HepG2 (cell line): ENCODE results near the gene NEDD4. TPM values are rescaled to one million over a fixed set of nuclear protein-coding genes. Genes with fewer than 3 reads are reported as not detected.

ENCODE experiments used
- ATAC-seq: fragments of 200-7000 bp; cut with Tn5 transposase; 3 replicates; pipeline ENCODE4 v1.9.1; 2020; ENCODE audit warnings: mild to moderate bottlenecking, moderate library complexity
- BruUV-seq: library from RNA; stranded (reverse); fragments of 400-500 nt; replicated peaks from 2 replicates; lab custom pipeline; 2021; lab: Mats Ljungman, UMichigan
- CTCF ChIA-PET: fragments of 300-600 bp; formaldehyde crosslinking; extraction: SDS; loops from one replicate; lab custom pipeline; 2021; ENCODE audit warnings: low total read pairs, inconsistent platforms, low intra/inter-chr PET ratio; lab: Yijun Ruan, JAX
- POLR2A ChIA-PET: fragments of 350-600 bp; sonication (Branson Sonifier 250); formaldehyde crosslinking; loops from one replicate; lab custom pipeline; 2020; ENCODE audit warnings: antibody characterized with exemption, inconsistent platforms; lab: Yijun Ruan, JAX
- DNase-seq: peaks from one replicate; pipeline ENCODE4 v3.0.0-alpha.2; 2015; ENCODE audit warnings: low spot score
- FAIRE-seq: peaks from 3 replicates; lab custom pipeline; 2011; peaks lifted over from hg19 to GRCh38; lab: Jason Lieb, UNC
- H2AFZ ChIP-seq: one replicate; pipeline ENCODE4 v1.6.1; 2011; ENCODE audit warnings: low read length, inconsistent platforms
- H3K27ac ChIP-seq: fragments of 300-600 bp; 3 replicates; pipeline ENCODE4 v1.8.0; 2011; ENCODE audit warnings: mixed run types, mild to moderate bottlenecking, mixed read lengths, low read length, inconsistent platforms; ENCODE audit not compliant: insufficient read depth; ENCODE audit errors: extremely low read length
- H3K27me3 ChIP-seq, 2 experiments: fragments of 200-600 bp in 1 of 2; 2 replicates in 1 of 2; 3 replicates in 1 of 2; pipeline versions ENCODE4 v1.6.0 to v1.8.0; 2011; ENCODE audit warnings: low read length in 2 of 2, mild to moderate bottlenecking in 2 of 2, moderate library complexity in 2 of 2, inconsistent platforms in 1 of 2; ENCODE audit not compliant: insufficient read depth in 2 of 2, control insufficient read depth in 1 of 2
- H3K36me3 ChIP-seq, 2 experiments: fragments of 200-600 bp in 1 of 2; replicated peaks in 1 of 2; 2 replicates in 1 of 2; 3 replicates in 1 of 2; pipeline versions ENCODE4 v1.5.1 to v1.8.0; 2011; ENCODE audit warnings: low read length in 2 of 2, inconsistent platforms in 1 of 2; ENCODE audit not compliant: insufficient read depth in 2 of 2, control insufficient read depth in 1 of 2
- H3K4me1 ChIP-seq: 2 replicates; pipeline ENCODE4 v1.5.1; 2012; ENCODE audit warnings: low read length, inconsistent platforms; ENCODE audit not compliant: insufficient read depth
- H3K4me2 ChIP-seq: 2 replicates; pipeline ENCODE4 v1.6.0; 2011; ENCODE audit warnings: low read depth, low read length, inconsistent platforms
- H3K4me3 ChIP-seq, 3 experiments: fragments of 200-600 bp in 1 of 3; sonication (generic), shearing (Covaris generic) in 1 of 3; replicated peaks in 1 of 3; 2 replicates each; pipeline ENCODE4 v1.5.1; 2011 to 2016; ENCODE audit warnings: low read length in 3 of 3, inconsistent platforms in 2 of 3, low read depth in 2 of 3, mild to moderate bottlenecking in 2 of 3, control low read depth in 1 of 3, mixed read lengths in 1 of 3; ENCODE audit not compliant: insufficient read depth in 1 of 3
- H3K79me2 ChIP-seq: one replicate; pipeline ENCODE4 v1.6.1; 2011; ENCODE audit warnings: low read length, inconsistent platforms; ENCODE audit not compliant: insufficient read depth
- H3K9ac ChIP-seq: 2 replicates; pipeline ENCODE4 v1.6.0; 2011; ENCODE audit warnings: mild to moderate bottlenecking, low read depth, low read length, inconsistent platforms; ENCODE audit not compliant: insufficient read depth
- H3K9me3 ChIP-seq: 2 replicates; pipeline ENCODE4 v1.5.1; 2012; ENCODE audit warnings: mild to moderate bottlenecking, low read length
- H4K20me1 ChIP-seq: 2 replicates; pipeline ENCODE4 v1.6.0; 2011; ENCODE audit warnings: inconsistent platforms, mild to moderate bottlenecking, low read length, moderate library complexity; ENCODE audit not compliant: insufficient read depth
- ATF1 ChIP-seq: IDR thresholded peaks from 2 replicates; pipeline ENCODE4 v1.6.1; 2016; ENCODE audit warnings: mild to moderate bottlenecking, control low read depth
- HDAC6 ChIP-seq: fragments of 200-600 bp; sonication (generic); IDR thresholded peaks from 2 replicates; pipeline ENCODE4 v1.7.0; 2017; ENCODE audit warnings: mild to moderate bottlenecking, antibody characterized with exemption, low read length, low read depth
- LCORL ChIP-seq, 2 experiments: fragments of 450-650 bp in 1 of 2; sonication (generic) in 1 of 2; formaldehyde crosslinking in 1 of 2; IDR thresholded peaks; 2 replicates each; pipeline versions ENCODE4 v1.5.0 to v1.6.1; 2017 to 2020; ENCODE audit warnings: antibody characterized with exemption in 1 of 2, missing genetic modification reagents in 1 of 2
- NR2C2 ChIP-seq: sonication (generic); formaldehyde crosslinking; IDR thresholded peaks from 2 replicates; pipeline ENCODE4 v1.4.0; 2020; ENCODE audit warnings: missing genetic modification reagents, mild to moderate bottlenecking, moderate library complexity, borderline replicate concordance
- YY1 ChIP-seq: IDR thresholded peaks from 2 replicates; pipeline ENCODE4 v1.6.1; 2011; ENCODE audit warnings: low read length, low read depth, moderate library complexity, mild to moderate bottlenecking; ENCODE audit not compliant: insufficient read depth, insufficient replicate concordance
- ZKSCAN8 ChIP-seq: IDR thresholded peaks from 2 replicates; pipeline ENCODE4 v1.6.1; 2016; ENCODE audit warnings: borderline replicate concordance, missing genetic modification reagents, missing compliant biosample characterization
- ZNF136 ChIP-seq: sonication (generic); formaldehyde crosslinking; IDR thresholded peaks from 2 replicates; pipeline ENCODE4 v1.8.1; 2022; ENCODE audit warnings: low read depth, mild to moderate bottlenecking, moderate library complexity, missing genetic modification reagents
- ZNF816 ChIP-seq: sonication (generic); formaldehyde crosslinking; IDR thresholded peaks from 2 replicates; pipeline ENCODE4 v1.8.0; 2022; ENCODE audit warnings: missing genetic modification reagents, mild to moderate bottlenecking, borderline replicate concordance
- WGBS: methylation state at CpG from one replicate; pipeline ENCODE4 v1.1.6; 2017; ENCODE audit warnings: low lambda C conversion rate; 5-methylcytosine and 5-hydroxymethylcytosine counted together
- in situ Hi-C: cut with HindIII; loops from 2 replicates; pipeline ENCODE4 v1.10.0; 2017; ENCODE audit warnings: low pct_unique_long_range_greater_than_20kb; ENCODE audit not compliant: extremely low pct_ligation_motif_present
- intact Hi-C: fragments of 100-400 bp; cut with micrococcal nuclease; formaldehyde crosslinking; loops from one replicate; pipeline ENCODE4 v1.10.0; 2022; ENCODE audit not compliant: unreplicated experiment
- polyA plus RNA-seq, 8 experiments: library from polyadenylated mRNA; depleted of rRNA in 3 of 8; stranded (reverse) in 7 of 8; unstranded in 1 of 8; fragments of >200 nt; fragmentation: Illumina TruSeq in 4 of 8; extraction: Trizol in 4 of 8; gene quantifications; 2 replicates each; pipeline versions ENCODE4 v1.2.1 to v1.2.3, GENCODE V29; 2011 to 2016; ENCODE audit warnings: low read depth in 4 of 8, missing spikeins in 1 of 8, mixed read lengths in 1 of 8; ENCODE audit not compliant: insufficient read depth in 1 of 8
- total RNA-seq, 5 experiments: library from RNA; depleted of rRNA; stranded (reverse); fragments of >200 nt; fragmentation: Illumina TruSeq; extraction: Trizol; gene quantifications; 2 replicates each; pipeline ENCODE4 v1.2.3, GENCODE V29; 2016; ENCODE audit warnings: low read depth in 1 of 5
- TF ChIP-seq, protein P1 (sequence below): sonication (generic); formaldehyde crosslinking; IDR thresholded peaks from 2 replicates; pipeline ENCODE4 v1.8.1; 2023; ENCODE audit warnings: missing genetic modification reagents, mild to moderate bottlenecking, borderline replicate concordance
- TF ChIP-seq, protein P2 (sequence below): sonication (generic); formaldehyde crosslinking; IDR thresholded peaks from 2 replicates; pipeline ENCODE4 v1.5.0; 2020; ENCODE audit warnings: missing genetic modification reagents
- TF ChIP-seq, protein P3 (sequence below): sonication (generic); formaldehyde crosslinking; IDR thresholded peaks from 2 replicates; pipeline ENCODE4 v1.4.0; 2020; ENCODE audit warnings: missing genetic modification reagents, borderline replicate concordance
- TF ChIP-seq, protein P4 (sequence below), 2 experiments: sonication (generic) in 1 of 2; formaldehyde crosslinking in 1 of 2; IDR thresholded peaks; 2 replicates each; pipeline versions ENCODE4 v1.4.0 to v1.6.1; 2018 to 2020; ENCODE audit warnings: missing genetic modification reagents in 2 of 2, borderline replicate concordance in 1 of 2, low read depth in 1 of 2, mild to moderate bottlenecking in 1 of 2, missing biosample characterization in 1 of 2
- TF ChIP-seq, protein P5 (sequence below): sonication (generic); formaldehyde crosslinking; IDR thresholded peaks from 2 replicates; pipeline ENCODE4 v1.4.0; 2020; ENCODE audit warnings: mild to moderate bottlenecking, missing genetic modification reagents

NEDD4 gene
- total and polyA plus RNA-seq, 2 of the 13 experiments (the other 11 are each of a cell fraction or from before 2014, with no cell fraction given) = 10.4 to 13.0 TPM

DNA sequence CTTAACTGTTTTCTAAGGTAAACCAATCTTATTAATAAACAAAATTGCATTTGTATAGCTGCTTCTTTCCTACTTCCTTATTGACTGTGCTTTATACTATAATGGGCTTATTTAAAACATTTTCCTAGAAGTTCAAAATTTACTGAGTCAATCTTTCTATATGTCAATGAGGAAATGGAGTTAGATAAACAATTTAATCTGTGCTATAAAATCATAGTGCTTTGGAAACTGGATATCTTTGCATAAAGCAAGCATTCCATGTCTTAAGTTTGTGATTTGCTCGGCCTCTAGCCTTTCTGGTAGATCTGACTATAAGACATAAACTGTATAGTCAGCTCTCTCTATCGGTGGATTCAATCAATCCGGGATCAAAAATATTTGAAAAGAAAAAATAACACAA is 99.6 kb downstream of the NEDD4 start:
- ChIA-PET CTCF (no interaction called here), POLR2A (no interaction called here)
- Histone ChIP-seq H3K9ac (no peak overlapping the region), H3K79me2 (no peaks in the 10 kb centered on the region), H3K4me2 (no peak overlapping the region), H3K4me1 (peaks cover 5% of the 10 kb centered on the region), H3K27ac (no peak overlapping the region), H3K27me3 (no peaks in the 10 kb centered on the region), H2AFZ (no peak overlapping the region), H3K4me3 (no peak overlapping the region), H4K20me1 (no peaks in the 10 kb centered on the region), H3K9me3 (no peaks in the 10 kb centered on the region), H3K36me3 (no peaks in the 10 kb centered on the region)
- in situ Hi-C loops (no loop called here), intact Hi-C loops (no loop called here)
- ATAC-seq = no peak
- no peak for FAIRE-seq
- 96% methylated on average over 3 of the region's 3 CpGs for WGBS
- BruUV-seq = no TSS peak
- DNase-seq = no peak
- TF ChIP-seq, protein P1, sequence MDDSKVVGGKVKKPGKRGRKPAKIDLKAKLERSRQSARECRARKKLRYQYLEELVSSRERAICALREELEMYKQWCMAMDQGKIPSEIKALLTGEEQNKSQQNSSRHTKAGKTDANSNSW (CRISPR knock-in tag) = no peak
- TF ChIP-seq, protein P2, sequence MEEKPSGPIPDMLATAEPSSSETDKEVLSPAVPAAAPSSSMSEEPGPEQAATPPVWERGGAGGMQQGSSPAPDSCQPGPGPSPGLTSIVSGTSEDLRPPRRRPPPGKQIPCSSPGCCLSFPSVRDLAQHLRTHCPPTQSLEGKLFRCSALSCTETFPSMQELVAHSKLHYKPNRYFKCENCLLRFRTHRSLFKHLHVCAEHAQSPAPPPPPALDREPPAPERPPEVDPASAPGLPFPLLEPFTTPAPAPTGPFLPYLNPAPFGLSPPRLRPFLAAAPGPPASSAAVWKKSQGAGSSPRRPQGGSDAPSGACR (CRISPR knock-in tag) = no peak
- TF ChIP-seq, protein P3, sequence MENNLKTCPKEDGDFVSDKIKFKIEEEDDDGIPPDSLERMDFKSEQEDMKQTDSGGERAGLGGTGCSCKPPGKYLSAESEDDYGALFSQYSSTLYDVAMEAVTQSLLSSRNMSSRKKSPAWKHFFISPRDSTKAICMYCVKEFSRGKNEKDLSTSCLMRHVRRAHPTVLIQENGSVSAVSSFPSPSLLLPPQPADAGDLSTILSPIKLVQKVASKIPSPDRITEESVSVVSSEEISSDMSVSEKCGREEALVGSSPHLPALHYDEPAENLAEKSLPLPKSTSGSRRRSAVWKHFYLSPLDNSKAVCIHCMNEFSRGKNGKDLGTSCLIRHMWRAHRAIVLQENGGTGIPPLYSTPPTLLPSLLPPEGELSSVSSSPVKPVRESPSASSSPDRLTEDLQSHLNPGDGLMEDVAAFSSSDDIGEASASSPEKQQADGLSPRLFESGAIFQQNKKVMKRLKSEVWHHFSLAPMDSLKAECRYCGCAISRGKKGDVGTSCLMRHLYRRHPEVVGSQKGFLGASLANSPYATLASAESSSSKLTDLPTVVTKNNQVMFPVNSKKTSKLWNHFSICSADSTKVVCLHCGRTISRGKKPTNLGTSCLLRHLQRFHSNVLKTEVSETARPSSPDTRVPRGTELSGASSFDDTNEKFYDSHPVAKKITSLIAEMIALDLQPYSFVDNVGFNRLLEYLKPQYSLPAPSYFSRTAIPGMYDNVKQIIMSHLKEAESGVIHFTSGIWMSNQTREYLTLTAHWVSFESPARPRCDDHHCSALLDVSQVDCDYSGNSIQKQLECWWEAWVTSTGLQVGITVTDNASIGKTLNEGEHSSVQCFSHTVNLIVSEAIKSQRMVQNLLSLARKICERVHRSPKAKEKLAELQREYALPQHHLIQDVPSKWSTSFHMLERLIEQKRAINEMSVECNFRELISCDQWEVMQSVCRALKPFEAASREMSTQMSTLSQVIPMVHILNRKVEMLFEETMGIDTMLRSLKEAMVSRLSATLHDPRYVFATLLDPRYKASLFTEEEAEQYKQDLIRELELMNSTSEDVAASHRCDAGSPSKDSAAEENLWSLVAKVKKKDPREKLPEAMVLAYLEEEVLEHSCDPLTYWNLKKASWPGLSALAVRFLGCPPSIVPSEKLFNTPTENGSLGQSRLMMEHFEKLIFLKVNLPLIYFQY (CRISPR knock-in tag) = no peak
- TF ChIP-seq NR2C2 (CRISPR knock-in tag) (no peak), YY1 (no peak), ATF1 (CRISPR knock-in tag) (no peak), ZKSCAN8 (CRISPR knock-in tag) (no peak), LCORL (IDR thresholded peaks at IDR 0.05) (no peak), LCORL (CRISPR knock-in tag; IDR thresholded peaks at IDR 0.05) (no peak), ZNF816 (CRISPR knock-in tag) (no peak), HDAC6 (no peak), ZNF136 (CRISPR knock-in tag) (no peak)
- TF ChIP-seq, protein P4, sequence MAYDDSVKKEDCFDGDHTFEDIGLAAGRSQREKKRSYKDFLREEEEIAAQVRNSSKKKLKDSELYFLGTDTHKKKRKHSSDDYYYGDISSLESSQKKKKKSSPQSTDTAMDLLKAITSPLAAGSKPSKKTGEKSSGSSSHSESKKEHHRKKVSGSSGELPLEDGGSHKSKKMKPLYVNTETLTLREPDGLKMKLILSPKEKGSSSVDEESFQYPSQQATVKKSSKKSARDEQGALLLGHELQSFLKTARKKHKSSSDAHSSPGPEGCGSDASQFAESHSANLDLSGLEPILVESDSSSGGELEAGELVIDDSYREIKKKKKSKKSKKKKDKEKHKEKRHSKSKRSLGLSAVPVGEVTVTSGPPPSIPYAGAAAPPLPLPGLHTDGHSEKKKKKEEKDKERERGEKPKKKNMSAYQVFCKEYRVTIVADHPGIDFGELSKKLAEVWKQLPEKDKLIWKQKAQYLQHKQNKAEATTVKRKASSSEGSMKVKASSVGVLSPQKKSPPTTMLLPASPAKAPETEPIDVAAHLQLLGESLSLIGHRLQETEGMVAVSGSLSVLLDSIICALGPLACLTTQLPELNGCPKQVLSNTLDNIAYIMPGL (CRISPR knock-in tag; IDR thresholded peaks at IDR 0.05; ENCODE audit: borderline replicate concordance in 1 of 2, low read depth in 1 of 2) = no peak
- TF ChIP-seq, protein P5, sequence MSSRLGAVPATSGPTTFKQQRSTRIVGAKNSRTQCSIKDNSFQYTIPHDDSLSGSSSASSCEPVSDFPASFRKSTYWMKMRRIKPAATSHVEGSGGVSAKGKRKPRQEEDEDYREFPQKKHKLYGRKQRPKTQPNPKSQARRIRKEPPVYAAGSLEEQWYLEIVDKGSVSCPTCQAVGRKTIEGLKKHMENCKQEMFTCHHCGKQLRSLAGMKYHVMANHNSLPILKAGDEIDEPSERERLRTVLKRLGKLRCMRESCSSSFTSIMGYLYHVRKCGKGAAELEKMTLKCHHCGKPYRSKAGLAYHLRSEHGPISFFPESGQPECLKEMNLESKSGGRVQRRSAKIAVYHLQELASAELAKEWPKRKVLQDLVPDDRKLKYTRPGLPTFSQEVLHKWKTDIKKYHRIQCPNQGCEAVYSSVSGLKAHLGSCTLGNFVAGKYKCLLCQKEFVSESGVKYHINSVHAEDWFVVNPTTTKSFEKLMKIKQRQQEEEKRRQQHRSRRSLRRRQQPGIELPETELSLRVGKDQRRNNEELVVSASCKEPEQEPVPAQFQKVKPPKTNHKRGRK = no peak
